NB4 (cell line): ENCODE data around the gene NUDT2.

Source experiments
- DNase-seq: peaks from one replicate; pipeline ENCODE4 v3.0.0; 2010; ENCODE audit warnings: low read depth
- H3K4me3 ChIP-seq: one replicate; pipeline ENCODE4 v1.5.1; 2011; ENCODE audit warnings: mild to moderate bottlenecking, low read depth, low read length, moderate library complexity
- MYC ChIP-seq: IDR thresholded peaks from 2 replicates; pipeline ENCODE4 v1.6.1; 2011; ENCODE audit warnings: low read depth, low read length
- POLR2A ChIP-seq: IDR thresholded peaks from 2 replicates; pipeline ENCODE4 v1.6.1; 2011; ENCODE audit warnings: mild to moderate bottlenecking; ENCODE audit not compliant: insufficient read length; ENCODE audit errors: extremely low read depth
- TF ChIP-seq, protein P1 (sequence below): IDR thresholded peaks from 2 replicates; pipeline ENCODE4 v1.6.1; 2011; ENCODE audit warnings: low read depth, low read length
- TF ChIP-seq, protein P2 (sequence below): IDR thresholded peaks from one replicate; pipeline ENCODE4 v1.5.1; 2012; ENCODE audit warnings: low read depth, low read length

Gene NUDT2

DNA sequence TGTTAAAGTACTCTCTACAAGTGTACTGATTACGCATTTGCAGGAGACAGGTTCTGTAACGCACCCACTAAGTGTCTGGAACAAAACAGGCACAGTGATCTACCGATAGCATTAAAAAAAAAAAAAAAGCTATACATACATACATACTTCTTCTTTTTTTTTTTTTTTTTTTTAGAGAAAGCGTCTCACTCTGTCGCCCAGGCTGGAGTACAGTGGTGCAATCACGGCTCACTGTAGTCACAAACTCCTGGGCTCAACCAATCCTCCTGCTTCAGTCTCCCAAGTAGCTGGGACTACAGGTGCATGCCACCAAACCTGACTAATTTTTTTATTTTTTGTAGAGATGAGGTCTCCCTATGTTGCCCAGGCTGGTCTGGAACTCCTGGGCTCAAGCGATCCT, 7.9 kb upstream of the NUDT2 start:
- H3K4me3 ChIP-seq: no peak overlapping the region
- TF ChIP-seq, protein P1, sequence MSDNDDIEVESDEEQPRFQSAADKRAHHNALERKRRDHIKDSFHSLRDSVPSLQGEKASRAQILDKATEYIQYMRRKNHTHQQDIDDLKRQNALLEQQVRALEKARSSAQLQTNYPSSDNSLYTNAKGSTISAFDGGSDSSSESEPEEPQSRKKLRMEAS: no peak
- TF ChIP-seq MYC: no peak
- TF ChIP-seq POLR2A: no peak
- no peak for DNase-seq

DNA sequence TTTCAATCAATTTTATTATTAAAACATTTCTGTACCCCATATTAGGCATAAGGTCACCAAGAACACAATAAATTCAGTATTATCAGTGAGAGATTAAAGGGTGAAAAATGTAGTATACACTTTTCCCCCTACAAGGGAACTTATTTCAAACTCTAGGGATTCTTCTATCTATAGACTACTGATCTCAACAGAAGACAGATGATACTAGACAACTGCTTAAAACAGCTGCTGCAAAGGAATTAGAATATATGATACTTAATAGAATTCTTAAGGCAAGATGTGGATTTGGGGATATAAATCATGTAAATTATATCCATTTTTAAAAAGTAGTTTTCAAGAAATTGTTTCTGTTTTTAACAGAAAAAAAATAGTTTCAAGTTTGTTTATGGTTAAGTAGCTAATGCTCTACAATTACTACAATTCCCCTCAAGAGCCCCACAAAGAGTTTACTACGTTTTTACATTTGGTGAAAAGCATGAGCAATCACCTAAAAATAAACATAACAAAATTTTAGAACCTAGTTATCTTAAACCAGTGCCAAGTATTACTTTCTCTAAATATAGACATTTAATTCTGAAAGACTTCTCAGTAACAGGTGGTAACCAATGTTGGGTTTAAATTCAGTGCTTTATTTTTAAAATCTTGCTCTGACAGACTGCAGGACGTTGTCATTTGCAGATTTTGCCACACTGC, 6.3 kb upstream of the NUDT2 start:
- H3K4me3 ChIP-seq: no peak overlapping the region

DNA sequence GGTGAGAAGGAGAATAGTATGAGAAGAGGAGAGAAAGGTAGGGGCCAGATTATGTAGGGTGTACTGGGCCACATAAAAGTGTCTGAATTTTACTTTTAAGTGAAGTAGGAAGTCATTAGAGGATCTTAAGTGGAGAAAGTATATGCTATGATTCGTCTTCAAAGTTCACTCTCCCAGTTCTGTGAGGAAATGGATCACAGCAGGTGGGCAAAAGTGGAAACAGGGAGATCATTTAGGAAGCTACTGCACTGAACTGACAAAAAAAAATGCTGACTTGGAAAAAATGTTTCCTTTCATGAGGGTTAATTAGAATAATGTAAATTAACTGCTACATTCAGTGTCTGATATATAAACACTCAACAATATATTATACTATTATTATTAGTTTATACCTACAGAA, 2.7 kb upstream of the NUDT2 start:
- TF ChIP-seq, protein P2, sequence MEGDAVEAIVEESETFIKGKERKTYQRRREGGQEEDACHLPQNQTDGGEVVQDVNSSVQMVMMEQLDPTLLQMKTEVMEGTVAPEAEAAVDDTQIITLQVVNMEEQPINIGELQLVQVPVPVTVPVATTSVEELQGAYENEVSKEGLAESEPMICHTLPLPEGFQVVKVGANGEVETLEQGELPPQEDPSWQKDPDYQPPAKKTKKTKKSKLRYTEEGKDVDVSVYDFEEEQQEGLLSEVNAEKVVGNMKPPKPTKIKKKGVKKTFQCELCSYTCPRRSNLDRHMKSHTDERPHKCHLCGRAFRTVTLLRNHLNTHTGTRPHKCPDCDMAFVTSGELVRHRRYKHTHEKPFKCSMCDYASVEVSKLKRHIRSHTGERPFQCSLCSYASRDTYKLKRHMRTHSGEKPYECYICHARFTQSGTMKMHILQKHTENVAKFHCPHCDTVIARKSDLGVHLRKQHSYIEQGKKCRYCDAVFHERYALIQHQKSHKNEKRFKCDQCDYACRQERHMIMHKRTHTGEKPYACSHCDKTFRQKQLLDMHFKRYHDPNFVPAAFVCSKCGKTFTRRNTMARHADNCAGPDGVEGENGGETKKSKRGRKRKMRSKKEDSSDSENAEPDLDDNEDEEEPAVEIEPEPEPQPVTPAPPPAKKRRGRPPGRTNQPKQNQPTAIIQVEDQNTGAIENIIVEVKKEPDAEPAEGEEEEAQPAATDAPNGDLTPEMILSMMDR: no peak
- TF ChIP-seq POLR2A: no peak
- TF ChIP-seq MYC: no peak
- TF ChIP-seq, protein P1: no peak
- DNase-seq: no peak
- no peak overlapping the region for H3K4me3 ChIP-seq

More for the DNA sequence above, 6.3 kb upstream of the NUDT2 start:
- TF ChIP-seq, protein P1: no peak
- TF ChIP-seq POLR2A: no peak
- TF ChIP-seq, protein P2: no peak
- TF ChIP-seq MYC: no peak
- no peak for DNase-seq

DNA sequence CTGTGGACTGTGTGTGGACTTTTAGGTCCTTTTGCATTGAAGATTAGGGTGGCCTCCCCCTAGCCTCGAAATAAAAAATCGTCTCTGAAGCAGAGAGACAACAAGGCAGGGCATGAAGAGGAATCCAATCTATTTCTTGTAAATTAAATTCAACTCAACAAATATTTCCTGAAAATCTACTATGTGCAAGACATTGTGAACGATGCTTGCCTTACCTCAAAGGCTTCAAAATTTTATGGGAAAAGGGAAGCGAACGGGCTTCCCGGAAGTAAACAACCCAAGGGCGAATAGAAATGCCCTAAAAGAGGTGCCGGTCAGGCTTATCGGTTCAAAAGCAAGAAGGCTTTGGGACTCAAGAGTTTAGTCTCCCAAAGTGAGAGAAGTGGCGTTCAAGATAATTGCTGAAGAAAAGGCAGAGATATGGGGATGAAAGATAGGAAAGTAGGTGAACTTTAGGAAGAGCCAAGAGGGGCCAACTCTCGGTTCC, 826 bp upstream of the NUDT2 start:
- peak overlapping the region; percentile 79 for H3K4me3 ChIP-seq
- TF ChIP-seq, protein P1: no peak
- TF ChIP-seq MYC (no peak; the same call in 1 of the 2 replicates), POLR2A (no peak)
- TF ChIP-seq, protein P2: no peak
- peak; percentile 76 for DNase-seq

DNA sequence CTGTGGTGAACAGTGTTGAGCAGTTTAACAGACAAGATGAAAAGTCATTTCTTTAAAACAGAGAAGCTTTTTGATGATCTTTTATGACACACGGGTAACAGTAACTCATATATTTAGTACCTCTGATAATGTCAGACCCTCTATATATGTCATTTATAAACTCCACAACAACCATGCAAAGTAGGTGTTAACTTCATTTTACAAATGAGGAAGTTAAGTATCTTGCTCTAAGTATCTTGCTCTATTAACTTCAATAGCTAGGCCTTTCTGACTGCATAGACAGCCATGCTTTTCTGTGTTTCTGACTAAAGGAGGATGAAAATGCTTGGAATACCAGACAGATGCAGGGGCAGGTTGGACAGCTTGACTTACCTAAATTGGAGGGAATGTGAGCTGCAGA, 1.8 kb downstream of the NUDT2 start:
- no peak for TF ChIP-seq POLR2A
- TF ChIP-seq, protein P1: no peak
- peak; percentile 45 for DNase-seq
- no peak overlapping the region for H3K4me3 ChIP-seq

DNA sequence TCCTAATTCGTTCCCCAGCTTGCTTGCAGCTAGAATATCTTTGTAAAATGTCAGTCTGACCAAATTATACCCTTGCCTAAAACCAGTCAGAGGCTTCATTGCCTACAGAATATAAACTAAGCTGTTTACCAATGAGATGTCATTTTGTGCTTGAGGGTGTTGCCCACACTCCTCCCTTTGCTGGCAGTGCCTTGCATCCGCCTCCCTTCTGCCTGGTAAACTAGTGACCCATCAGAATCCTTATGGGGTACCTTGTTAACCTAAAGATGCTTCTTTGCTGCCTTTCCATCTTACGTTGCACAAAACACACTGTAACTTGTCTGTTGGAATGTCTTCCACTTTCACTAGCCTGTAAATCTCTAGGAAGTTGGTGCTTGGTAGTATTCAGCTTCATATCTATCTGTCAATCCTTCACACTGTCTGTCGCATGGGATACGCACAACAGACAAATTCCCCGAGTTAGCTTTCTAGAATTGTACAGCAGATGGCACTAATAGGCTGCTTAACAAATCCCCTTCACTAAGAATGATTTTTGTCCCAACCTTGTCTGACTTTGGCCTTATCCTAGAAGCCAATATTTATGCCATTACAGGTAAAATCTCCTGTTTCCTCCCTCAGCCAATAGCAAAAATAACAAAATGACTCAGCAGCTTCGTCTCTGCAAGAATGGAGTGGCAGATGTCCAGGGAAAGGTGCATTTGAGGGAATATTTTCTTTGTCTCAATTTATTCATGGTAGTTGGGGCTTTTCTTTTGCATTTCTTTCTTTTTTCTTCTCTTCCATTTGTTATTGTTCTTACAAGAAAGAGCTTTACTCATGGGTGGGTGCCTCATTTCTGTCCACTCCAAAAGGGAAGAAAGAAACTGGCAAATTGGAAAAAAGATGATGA, 3.0 kb downstream of the NUDT2 start:
- TF ChIP-seq, protein P2: peak; percentile 58
- no peak for TF ChIP-seq POLR2A
- TF ChIP-seq, protein P1: no peak
- DNase-seq: peak; percentile 72

More for the DNA sequence above, 3.0 kb downstream of the NUDT2 start:
- H3K4me3 ChIP-seq: no peak overlapping the region
